ENCODE results near the gene RPS29.
"Not testable (repeated sequence)": the region's sequence is repeated elsewhere in the genome, so short reads cannot be mapped to it uniquely, and the experiment has no call there.

The RPS29 gene

DNA sequence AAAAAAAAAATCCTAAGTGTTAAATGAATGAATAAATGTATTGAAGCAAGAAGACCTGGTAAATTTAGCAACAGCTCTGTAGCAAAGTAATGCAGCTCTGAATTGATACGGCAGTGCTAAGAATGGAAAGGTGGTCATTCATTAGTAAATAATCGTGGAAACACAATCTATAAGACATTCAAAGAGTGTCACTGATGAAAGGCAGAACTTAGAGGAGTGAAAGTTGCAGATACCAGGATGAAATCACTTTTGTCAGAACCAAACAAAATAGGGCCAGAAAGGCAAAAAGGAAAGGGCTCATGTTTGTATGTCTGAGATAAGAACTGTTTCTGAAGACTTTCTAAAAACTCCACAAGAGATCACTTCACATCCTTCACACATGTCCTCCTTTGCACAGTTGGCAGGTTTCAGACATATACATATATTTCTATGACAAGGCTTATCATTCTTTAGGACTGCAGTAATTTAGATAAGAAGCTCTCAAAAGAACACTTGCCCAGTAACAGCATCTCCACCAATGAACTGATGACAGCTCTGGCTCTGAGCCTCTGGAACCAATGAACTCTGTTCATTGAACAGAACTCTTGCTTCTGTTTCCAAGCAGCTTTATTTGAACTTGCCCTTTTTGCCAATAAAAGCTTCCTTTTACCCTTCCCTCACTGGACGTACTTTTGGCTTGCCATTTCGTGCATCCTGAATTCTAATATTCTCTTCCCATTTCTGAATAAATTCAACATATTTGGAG, 8.3 kb upstream of the RPS29 start:
- TF ChIP-seq, protein P1, sequence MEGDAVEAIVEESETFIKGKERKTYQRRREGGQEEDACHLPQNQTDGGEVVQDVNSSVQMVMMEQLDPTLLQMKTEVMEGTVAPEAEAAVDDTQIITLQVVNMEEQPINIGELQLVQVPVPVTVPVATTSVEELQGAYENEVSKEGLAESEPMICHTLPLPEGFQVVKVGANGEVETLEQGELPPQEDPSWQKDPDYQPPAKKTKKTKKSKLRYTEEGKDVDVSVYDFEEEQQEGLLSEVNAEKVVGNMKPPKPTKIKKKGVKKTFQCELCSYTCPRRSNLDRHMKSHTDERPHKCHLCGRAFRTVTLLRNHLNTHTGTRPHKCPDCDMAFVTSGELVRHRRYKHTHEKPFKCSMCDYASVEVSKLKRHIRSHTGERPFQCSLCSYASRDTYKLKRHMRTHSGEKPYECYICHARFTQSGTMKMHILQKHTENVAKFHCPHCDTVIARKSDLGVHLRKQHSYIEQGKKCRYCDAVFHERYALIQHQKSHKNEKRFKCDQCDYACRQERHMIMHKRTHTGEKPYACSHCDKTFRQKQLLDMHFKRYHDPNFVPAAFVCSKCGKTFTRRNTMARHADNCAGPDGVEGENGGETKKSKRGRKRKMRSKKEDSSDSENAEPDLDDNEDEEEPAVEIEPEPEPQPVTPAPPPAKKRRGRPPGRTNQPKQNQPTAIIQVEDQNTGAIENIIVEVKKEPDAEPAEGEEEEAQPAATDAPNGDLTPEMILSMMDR (IDR thresholded peaks at IDR 0.05; ENCODE audit: poor library complexity, severe bottlenecking): no peak
- Histone ChIP-seq H3K4me1 (ENCODE audit: insufficient read depth, poor library complexity, severe bottlenecking) (peaks cover 14% of the 10 kb centered on the region), H3K9me3 (ENCODE audit: severe bottlenecking) (no peaks in the 10 kb centered on the region), H3K36me3 (ENCODE audit: low read depth) (no peaks in the 10 kb centered on the region), H3K27ac (ENCODE audit: poor library complexity, severe bottlenecking) (peak overlapping the region; percentile 17), H3K27me3 (ENCODE audit: insufficient read depth, poor library complexity, severe bottlenecking) (no peaks in the 10 kb centered on the region), H3K4me3 (ENCODE audit: severe bottlenecking) (no peak overlapping the region)
- no peak for ATAC-seq (ENCODE audit: low read depth)
- no peak for DNase-seq (ENCODE audit: low spot score)

DNA sequence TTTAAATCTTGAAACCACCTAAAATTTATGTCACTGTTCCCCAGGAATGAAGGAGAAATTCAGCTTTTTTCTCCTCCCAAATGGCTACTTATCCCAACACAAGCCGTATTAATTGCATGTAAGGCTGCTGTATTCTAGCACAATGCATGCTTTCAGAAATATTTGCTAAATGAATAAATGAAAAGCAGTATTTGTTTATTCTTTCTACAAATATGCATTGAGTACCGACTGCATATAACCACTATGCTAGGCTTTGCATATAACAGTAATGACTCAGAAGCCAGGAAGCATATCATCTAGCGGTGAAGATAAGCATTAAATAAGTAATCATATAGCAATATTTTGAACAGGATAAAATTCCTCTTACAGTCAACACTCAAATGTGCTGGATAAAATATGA, 6.8 kb upstream of the RPS29 start:
- Histone ChIP-seq H3K4me3 (ENCODE audit: severe bottlenecking) (no peak overlapping the region), H3K27me3 (ENCODE audit: insufficient read depth, poor library complexity, severe bottlenecking) (no peaks in the 10 kb centered on the region), H3K27ac (ENCODE audit: poor library complexity, severe bottlenecking) (no peak overlapping the region), H3K9me3 (ENCODE audit: severe bottlenecking) (no peaks in the 10 kb centered on the region), H3K36me3 (ENCODE audit: low read depth) (no peaks in the 10 kb centered on the region), H3K4me1 (ENCODE audit: insufficient read depth, poor library complexity, severe bottlenecking) (peaks cover 14% of the 10 kb centered on the region)
- peak; percentile 69 for ATAC-seq (ENCODE audit: low read depth)
- DNase-seq (ENCODE audit: low spot score): no peak
- TF ChIP-seq, protein P1 (IDR thresholded peaks at IDR 0.05; ENCODE audit: poor library complexity, severe bottlenecking): peak; percentile 8

DNA sequence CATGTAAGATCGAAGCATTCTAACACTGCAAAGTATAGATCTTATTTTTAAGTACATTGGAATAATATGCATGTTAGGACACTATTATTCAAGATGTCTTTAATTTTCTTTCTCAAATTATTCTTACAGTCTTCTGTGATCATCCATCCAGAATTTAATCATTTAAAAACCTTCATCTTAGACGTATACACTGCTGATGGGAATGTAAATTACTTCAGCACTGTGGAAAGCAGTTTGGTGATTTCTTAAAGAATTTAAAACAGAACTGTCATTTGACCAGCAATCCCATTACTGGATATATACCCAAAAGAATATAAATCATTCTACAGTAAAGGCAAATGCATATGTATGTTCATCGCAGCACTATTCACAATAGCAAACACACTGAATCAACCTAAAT, 3.2 kb upstream of the RPS29 start:
- Histone ChIP-seq H3K9me3 (ENCODE audit: severe bottlenecking) (no peaks in the 10 kb centered on the region), H3K27ac (ENCODE audit: poor library complexity, severe bottlenecking) (no peak overlapping the region), H3K36me3 (ENCODE audit: low read depth) (peaks cover 17% of the 10 kb centered on the region), H3K4me3 (ENCODE audit: severe bottlenecking) (no peak overlapping the region), H3K4me1 (ENCODE audit: insufficient read depth, poor library complexity, severe bottlenecking) (peaks cover 5% of the 10 kb centered on the region), H3K27me3 (ENCODE audit: insufficient read depth, poor library complexity, severe bottlenecking) (no peaks in the 10 kb centered on the region)
- TF ChIP-seq, protein P1 (IDR thresholded peaks at IDR 0.05; ENCODE audit: poor library complexity, severe bottlenecking): no peak
- ATAC-seq (ENCODE audit: low read depth): no peak
- DNase-seq (ENCODE audit: low spot score): no peak

DNA sequence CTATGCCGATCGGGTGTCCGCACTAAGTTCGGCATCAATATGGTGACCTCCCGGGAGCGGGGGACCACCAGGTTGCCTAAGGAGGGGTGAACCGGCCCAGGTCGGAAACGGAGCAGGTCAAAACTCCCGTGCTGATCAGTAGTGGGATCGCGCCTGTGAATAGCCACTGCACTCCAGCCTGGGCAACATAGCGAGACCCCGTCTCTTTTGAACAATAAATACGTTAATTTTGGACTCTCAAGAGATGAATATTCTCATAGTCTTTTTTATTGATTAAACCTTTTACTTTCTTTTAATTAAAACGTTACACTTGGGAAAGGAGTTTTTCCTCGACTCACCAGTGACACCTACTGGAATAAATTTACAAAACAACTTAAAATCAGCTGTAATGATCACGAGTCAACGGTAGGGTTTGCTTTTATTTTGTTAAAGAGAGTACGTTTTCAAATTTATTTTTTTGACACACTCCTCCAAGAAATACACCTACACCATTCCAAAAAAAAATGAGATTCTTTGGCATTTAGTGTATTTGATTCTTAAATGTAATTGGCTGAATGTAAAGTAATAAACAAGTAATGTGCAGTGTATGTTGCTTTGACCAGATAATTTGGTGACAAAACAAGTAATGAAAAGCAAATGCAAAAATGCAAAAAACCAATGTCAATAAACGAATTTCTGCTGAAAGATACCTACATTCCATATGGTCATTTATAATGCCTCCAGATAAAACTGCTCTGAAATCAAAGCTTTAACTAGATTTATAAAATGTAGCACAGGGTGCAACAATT, 687 bp upstream of the RPS29 start:
- Histone ChIP-seq H3K27ac (ENCODE audit: poor library complexity, severe bottlenecking) (peak overlapping the region; percentile 71), H3K4me3 (ENCODE audit: severe bottlenecking) (peak overlapping the region; percentile 83)
- TF ChIP-seq, protein P1 (IDR thresholded peaks at IDR 0.05; ENCODE audit: poor library complexity, severe bottlenecking): peak; percentile 99

DNA sequence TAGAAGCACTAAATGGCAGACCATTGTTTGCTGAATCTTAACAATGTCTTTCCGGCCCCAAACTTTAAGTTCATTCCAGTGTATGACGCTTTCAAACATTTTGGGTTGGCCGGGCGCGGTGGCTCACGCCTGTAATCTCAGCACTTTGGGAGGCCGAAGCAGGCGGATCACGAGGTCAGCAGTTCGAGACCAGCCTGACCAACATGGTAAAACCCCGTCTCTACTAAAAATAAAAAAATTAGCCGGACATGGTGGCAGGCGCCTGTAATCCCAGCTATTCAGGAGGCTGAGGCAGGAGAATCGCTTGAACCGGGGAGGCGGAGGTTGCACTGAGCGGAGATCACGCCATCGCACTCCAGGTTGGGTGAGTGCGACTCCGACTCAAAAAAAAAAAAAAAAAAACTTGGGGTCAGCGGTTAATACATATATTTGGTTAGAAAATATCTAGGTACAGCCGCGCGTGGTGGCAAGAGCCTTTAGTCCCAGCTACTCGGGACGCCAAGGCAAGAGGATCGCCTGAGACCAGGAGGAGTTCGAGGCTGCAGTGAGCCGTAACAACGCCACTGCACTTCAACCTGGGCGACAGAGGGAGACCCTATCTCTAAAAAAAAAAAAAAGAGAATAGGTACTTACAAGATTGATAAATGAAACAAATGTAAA, 1.1 kb downstream of the RPS29 start:
- Histone ChIP-seq H3K27ac (ENCODE audit: poor library complexity, severe bottlenecking) (peak overlapping the region; percentile 71), H3K4me3 (ENCODE audit: severe bottlenecking) (peak overlapping the region; percentile 83), H3K4me1 (ENCODE audit: insufficient read depth, poor library complexity, severe bottlenecking) (peaks cover 25% of the 10 kb centered on the region), H3K36me3 (ENCODE audit: low read depth) (peaks cover 49% of the 10 kb centered on the region)
- H3K9me3 ChIP-seq (ENCODE audit: severe bottlenecking); H3K27me3 ChIP-seq (ENCODE audit: insufficient read depth, poor library complexity, severe bottlenecking); ATAC-seq (ENCODE audit: low read depth); DNase-seq (ENCODE audit: low spot score): not testable (repeated sequence)

More for the DNA sequence above, 687 bp upstream of the RPS29 start:
- no peaks in the 10 kb centered on the region for H3K9me3 ChIP-seq (ENCODE audit: severe bottlenecking)
- DNase-seq (ENCODE audit: low spot score) (no peak), ATAC-seq (ENCODE audit: low read depth) (peak; percentile 17)
- H3K27me3 ChIP-seq (ENCODE audit: insufficient read depth, poor library complexity, severe bottlenecking): no peaks in the 10 kb centered on the region
- peaks cover 25% of the 10 kb centered on the region for H3K4me1 ChIP-seq (ENCODE audit: insufficient read depth, poor library complexity, severe bottlenecking)
- H3K36me3 ChIP-seq (ENCODE audit: low read depth): peaks cover 42% of the 10 kb centered on the region
